Hepatic stellate cell (primary cell): Measurements from ENCODE around the gene RPAIN.

ENCODE experiments used
- DNase-seq: peaks from one replicate; pipeline ENCODE4 v3.0.0; 2011; ENCODE audit warnings: low spot score

Gene RPAIN

DNA sequence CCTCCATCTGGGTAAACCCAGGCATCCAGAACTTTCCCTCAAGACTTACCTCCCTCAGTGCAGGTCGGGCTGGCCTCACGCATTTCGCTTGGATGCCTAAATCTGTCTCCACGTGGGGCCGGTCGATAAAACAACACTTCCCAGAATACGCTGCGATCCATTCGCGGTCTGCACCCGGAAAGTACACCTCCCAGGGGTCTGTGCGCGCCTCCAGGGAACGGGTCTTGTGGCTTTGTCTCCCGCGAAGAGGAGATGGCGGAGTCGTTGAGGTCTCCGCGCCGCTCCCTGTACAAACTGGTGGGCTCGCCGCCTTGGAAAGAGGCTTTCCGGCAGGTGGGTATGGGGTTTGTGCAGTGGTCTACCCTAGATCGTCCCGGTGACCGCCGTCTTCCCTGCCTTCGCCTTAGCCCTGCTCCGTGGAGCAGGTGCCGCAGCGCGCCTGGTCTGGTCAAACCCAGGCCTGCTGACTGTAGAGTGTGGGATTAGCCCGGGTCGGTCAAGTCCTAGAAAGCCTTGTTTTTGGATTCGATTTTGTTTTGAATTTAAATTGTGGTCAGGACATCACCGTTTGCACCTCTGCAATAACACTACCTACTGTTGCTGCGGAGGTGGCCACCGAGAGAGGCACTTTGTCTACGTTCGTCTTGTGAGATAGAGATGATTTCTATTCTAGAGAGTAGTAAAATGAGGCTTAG lies at the start of gene RPAIN:
Gene RPAIN, plus strand, starts transcription at position 224 of the 695 bp plus-strand sequence. Its CDS starts 29 bp downstream, at position 253.
- DNase-seq, result peak; percentile 85

DNA sequence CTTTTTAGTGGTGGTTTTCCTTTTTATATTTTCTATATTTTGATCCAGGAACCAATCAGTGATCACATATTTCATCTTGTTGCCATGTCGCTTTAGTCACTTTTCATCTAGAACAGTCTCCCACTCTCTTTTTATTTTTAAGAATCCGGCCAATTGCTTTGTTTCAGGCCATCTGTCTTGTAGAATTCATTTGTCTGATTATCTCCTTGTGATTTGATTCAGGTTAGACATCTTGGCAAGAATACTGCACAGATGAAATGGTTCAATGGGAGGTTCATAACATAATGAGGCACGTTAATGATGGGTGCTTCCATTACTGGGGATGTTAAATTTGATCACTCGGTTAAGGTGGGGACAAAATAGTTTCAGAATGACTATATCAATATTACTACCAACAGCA lies 49.6 kb upstream of the RPAIN start:
- no peak for DNase-seq

DNA sequence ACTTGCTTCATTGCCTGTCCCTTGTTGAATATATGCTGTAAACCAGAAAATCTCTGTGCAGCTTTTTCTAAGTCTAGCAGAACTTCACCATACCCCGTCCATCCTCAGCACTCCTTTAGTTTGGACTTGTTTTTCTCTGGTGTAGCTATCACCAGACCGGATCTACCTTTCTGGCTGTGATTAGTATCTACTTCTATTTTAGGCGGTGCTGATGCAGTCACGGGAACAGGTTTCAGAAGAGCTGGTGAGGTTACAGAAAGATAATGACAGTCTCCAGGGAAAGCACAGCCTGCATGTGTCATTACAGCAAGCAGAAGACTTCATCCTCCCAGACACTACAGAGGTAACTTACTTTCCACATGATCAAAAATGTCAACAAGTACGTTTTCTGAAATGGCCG lies 46.9 kb upstream of the RPAIN start:
- DNase-seq, result no peak

DNA sequence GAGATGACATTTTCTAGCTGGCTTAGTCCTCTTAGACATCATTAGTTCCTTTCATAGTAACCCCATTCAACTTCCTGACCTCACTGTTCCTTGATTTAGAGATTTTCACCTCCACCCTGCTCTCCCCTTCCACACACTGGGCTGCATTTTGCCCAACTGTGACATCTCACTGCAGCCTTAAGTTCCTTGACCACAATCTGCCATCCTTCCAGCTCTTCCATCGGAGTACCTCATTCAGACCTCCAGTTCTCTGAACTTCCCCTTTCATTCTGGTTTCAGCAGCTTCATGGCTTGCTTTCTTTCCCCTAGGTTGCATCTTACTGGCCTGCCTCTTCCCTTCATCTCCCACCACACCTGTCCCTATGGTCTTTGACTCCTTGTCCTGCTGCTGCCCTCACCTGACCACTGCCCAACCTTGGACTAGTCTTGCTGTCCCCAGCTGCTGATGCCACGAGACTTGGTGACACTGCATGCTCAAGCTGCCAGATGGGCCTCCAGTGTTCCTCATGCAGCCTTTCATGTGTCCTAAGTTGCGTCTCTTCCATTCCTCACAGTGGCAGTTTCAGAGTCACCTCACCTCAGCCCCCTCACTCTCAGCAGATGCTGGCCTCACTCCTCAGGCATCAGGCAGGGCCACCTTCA lies 41.3 kb upstream of the RPAIN start:
- DNase-seq, result no peak

DNA sequence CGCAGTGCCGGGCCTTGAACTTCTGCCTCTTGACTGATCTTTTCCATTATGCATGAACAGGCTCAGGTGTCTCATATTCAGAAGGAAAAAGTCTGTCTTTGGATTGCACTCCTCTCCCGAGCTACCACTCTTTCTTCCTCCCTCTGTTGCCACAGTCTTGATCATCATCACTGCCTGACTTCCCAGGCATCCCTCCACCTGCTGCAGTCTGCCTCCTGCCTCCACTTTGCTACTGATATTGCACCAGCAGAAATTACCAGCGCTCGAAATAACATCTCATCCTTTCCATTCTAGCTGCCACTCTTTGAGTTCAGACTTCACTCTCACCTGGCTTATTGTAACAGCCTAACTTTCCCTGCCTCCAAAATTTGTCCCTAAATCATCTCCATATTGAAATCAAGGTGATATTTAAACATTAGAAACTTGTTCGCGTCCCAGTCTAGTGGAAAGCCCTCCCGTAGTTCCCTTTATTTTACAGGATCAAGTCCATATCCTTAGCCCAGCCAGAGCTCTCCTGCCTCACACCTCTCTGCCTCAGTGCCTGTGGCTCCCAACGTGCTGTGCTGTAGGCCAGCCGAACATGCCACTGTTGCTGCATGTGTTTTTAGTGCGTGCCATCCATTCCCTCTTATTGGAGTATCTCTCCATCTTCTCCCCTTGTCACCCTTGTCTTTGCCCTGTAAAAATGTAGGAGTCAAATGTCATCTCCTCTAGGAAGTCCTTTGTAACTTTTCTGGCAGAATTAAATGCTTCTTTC lies 40.5 kb upstream of the RPAIN start:
- DNase-seq, result no peak

GRCh38 chr17:5380491-5381135 lies 39.4 kb upstream of the RPAIN start:
- no peak for DNase-seq

- DNase-seq, result no peak
Observed at GRCh38 chr17:5381542-5381941, 38.4 kb upstream of the RPAIN start.

GRCh38 chr17:5391678-5392077 lies 28.3 kb upstream of the RPAIN start:
- no peak for DNase-seq

- DNase-seq, result no peak
Observed at GRCh38 chr17:5396612-5397011, 23.4 kb upstream of the RPAIN start.

DNA sequence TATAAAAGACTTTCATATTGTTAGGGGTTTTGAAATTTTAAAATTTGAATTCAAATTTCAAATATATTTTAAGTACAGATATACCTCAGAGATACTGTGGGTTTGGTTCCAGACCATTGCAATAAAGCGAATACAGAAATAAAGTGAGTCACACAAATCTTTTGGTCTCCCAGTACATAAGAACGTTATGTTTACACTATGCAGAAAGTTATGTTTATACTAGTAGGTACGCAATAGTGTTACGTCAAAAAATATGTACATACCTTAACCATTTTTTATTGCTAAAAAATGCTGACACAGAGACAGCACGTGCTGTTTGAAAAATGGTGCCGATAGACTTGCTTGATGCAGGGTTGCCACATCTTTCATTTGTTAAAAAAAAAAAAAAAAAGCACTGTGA lies 20.2 kb upstream of the RPAIN start:
- DNase-seq, result no peak

GRCh38 chr17:5405400-5405799 lies 14.6 kb upstream of the RPAIN start:
- DNase-seq, result no peak

DNA sequence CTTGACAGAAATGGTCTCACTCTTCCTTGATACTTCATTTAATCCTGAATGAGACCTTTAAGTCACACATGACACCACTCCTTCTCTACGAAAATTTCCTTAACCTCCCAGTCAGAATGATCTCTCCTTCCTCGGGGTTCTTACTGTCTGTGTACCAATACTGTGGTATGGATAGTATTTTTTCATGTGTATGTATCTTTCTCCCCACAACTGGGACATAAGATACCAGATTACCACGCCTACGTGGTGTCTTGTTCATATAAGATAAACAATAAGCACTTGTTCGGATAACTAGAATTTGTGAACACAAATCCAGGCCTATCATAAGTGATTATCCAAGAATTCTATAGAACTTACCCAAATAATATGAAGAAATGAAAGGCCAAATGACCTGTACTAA lies 11.8 kb upstream of the RPAIN start:
- no peak for DNase-seq

DNA sequence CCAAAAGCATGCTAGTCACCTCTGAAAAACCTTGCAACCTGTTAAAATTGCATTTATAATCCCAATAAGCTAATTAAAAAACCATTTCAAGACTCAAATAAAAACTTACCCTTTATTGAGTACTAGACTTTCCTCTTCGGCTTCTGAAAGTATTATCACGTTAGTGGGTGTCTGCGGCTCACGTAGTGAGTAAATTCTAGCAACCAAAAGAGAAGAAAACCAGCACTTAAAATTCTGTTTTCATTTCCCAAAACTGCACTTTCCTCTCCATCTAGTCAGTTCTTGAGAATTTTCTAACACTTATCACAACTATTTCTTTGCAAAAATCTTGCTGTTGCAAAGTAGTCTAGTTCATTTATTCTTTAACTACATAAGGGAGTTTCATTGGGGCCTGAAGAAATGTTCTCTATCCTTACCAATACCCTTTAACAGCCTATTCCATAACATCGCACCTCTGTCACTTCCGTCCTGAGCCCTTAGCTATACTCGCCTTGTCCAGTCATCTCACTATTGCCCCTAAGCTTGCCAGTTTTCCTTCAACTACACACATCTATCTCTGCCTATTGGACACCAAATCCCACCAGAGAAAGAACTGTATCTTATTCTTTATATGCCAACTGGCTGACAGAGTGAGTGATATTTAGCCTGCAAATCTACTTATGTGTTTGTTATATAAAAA lies 9.2 kb upstream of the RPAIN start:
- no peak for DNase-seq

DNA sequence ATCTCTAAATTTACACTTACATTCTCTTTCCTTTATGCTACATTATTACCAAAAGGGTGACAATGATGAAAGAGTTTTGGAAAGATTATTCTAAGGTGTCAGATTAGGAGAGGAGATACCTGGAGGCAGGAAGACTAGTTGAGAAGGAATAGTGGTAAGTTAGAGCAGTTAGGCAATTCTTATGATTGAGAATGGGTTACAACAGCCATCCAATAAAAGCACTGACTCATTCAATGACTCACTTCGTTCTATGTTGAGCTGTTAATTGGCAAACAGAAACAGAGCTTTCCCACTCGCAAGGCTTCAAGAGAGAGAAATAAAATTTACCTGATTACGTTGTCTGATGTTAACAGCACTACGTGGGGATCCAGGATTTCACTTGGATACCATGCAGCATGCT lies 6.3 kb upstream of the RPAIN start:
- no peak for DNase-seq

- DNase-seq, result no peak
Observed at GRCh38 chr17:5416901-5417300, 3.1 kb upstream of the RPAIN start.

GRCh38 chr17:5418858-5419355 lies 1.1 kb upstream of the RPAIN start:
- no peak for DNase-seq

GRCh38 chr17:5419356-5419958 lies 525 bp upstream of the RPAIN start, which contains the start of gene NUP88:
Gene NUP88, minus strand, starts transcription at chr17:5419662. Its CDS starts 12 bp downstream, at chr17:5419650.
- peak; percentile 99 for DNase-seq

DNA sequence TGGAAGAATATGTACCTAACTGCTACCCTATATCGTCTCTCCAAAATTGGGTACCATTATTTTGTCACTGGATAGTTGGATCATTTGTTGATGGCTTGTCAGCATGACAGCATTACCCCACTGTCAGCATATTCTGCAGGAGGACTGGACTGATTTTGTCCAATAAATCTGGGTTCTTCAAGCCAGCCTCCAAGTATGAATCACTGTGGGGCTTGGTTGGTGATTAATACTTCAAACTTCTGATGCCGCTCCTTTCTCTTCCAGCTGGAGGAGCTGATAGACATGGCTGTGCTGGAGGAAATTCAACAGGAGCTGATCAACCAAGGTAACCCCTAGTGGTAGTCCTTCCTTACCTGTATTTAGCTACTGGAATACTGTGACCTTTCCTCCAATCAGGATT lies 2.5 kb downstream of the RPAIN start:
- DNase-seq, result peak; percentile 74

DNA sequence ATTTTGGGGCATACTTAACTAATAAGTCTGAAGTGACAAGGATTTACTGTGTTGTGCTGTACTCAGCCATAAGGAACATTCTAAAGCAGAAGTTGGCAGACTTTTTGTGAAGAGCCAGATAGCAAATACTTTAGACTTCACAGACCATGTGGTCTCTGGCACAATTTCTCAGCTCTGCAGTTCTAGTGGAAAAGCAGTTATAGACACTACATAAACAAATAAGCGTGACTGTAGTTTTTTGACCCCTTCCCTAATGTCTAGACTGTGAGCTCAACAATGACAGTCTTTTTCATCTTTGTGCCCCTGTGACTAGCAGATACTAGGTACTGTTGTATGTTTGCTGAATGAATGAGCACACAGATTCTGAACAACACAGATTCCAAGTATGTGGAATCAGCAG lies 4.9 kb downstream of the RPAIN start:
- DNase-seq, result no peak

DNA sequence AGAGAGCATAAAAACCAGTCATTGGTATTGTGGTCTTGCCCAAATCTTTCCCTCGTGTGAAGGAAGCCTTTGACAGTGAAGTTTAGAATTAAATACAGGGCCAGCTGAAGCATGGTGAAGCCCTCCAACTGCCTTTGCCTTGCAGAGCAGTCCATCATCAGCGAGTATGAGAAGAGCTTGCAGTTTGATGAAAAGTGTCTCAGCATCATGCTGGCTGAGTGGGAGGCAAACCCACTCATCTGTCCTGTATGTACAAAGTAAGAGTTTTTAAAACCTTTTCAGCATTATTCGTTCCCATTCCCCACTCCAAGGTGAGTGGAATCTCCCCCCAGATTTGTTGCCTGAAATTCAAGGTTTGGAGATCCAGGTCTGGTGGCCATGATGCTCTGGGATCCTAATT lies 5.8 kb downstream of the RPAIN start:
- no peak for DNase-seq

DNA sequence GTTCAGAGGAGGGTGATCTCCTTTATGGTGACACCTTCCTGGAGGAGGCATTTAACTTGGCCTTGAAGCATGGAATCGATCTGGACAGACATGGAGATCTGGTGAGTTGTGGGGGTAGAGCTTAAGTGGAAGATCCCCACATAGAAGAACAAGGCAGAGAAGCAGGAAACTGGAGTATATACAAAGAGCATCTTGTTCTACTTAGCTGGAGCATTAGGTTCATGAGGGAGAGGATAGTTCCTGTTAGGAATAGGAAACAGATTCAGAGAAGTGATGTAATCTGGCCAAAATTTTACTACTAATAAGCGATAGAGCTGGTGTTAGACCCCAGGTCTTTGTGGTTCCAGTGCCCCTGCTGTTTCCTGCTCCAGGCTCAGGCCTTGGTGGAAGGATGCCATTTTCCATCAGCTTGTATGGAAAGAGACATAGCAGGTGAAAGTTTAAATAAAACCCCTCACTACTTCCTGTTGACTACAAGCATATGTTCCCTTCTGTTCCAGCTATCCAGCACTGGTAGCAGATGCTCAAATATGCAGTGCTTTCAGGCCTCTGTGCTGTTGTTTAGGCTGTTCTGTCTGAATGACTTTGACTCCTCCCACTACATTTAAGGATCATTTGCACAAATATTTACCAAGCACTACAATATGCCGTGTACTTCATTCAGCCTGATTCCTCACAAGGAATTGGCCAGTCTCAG lies 9.4 kb downstream of the RPAIN start:
- DNase-seq, result no peak
